NB4 (cell line): ENCODE results near the gene ZNF688.
A peak's percentile ranks its signal among the peaks of the same experiment; 100 is the strongest.
"Not testable (repeated sequence)": the region's sequence is repeated elsewhere in the genome, so short reads cannot be mapped to it uniquely, and the experiment has no call there.

ENCODE experiments used
- DNase-seq: peaks from one replicate; pipeline ENCODE4 v3.0.0; 2010; ENCODE audit warnings: low read depth
- H3K4me3 ChIP-seq: one replicate; pipeline ENCODE4 v1.5.1; 2011; ENCODE audit warnings: mild to moderate bottlenecking, low read depth, low read length, moderate library complexity
- MYC ChIP-seq: IDR thresholded peaks from 2 replicates; pipeline ENCODE4 v1.6.1; 2011; ENCODE audit warnings: low read depth, low read length
- POLR2A ChIP-seq: IDR thresholded peaks from 2 replicates; pipeline ENCODE4 v1.6.1; 2011; ENCODE audit warnings: mild to moderate bottlenecking; ENCODE audit not compliant: insufficient read length; ENCODE audit errors: extremely low read depth
- TF ChIP-seq, protein P1 (sequence below): IDR thresholded peaks from one replicate; pipeline ENCODE4 v1.5.1; 2012; ENCODE audit warnings: low read depth, low read length
- TF ChIP-seq, protein P2 (sequence below): IDR thresholded peaks from 2 replicates; pipeline ENCODE4 v1.6.1; 2011; ENCODE audit warnings: low read depth, low read length

The ZNF688 gene

DNA sequence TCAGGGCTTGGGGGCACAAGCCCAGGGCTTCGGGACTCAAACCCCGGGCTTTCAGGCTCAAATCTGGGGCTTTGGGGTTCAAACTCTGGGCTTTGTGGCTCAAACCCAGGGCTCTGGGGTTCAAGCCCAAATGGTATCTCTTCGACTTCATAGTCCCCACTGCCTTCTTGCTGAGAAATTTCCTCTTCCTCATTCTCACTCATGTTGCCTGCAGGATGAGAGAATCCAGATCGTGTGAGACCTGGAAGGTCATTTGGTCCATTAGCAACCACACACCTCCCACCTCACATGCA lies 45.7 kb downstream of the ZNF688 start:
- no peak for DNase-seq
- H3K4me3 ChIP-seq, result peak overlapping the region; percentile 68
- TF ChIP-seq MYC (peak; percentile 33; the same call in 1 of the 2 replicates), POLR2A (no peak)
- TF ChIP-seq, protein P1, sequence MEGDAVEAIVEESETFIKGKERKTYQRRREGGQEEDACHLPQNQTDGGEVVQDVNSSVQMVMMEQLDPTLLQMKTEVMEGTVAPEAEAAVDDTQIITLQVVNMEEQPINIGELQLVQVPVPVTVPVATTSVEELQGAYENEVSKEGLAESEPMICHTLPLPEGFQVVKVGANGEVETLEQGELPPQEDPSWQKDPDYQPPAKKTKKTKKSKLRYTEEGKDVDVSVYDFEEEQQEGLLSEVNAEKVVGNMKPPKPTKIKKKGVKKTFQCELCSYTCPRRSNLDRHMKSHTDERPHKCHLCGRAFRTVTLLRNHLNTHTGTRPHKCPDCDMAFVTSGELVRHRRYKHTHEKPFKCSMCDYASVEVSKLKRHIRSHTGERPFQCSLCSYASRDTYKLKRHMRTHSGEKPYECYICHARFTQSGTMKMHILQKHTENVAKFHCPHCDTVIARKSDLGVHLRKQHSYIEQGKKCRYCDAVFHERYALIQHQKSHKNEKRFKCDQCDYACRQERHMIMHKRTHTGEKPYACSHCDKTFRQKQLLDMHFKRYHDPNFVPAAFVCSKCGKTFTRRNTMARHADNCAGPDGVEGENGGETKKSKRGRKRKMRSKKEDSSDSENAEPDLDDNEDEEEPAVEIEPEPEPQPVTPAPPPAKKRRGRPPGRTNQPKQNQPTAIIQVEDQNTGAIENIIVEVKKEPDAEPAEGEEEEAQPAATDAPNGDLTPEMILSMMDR, result no peak
- TF ChIP-seq, protein P2, sequence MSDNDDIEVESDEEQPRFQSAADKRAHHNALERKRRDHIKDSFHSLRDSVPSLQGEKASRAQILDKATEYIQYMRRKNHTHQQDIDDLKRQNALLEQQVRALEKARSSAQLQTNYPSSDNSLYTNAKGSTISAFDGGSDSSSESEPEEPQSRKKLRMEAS, result peak; percentile 71

DNA sequence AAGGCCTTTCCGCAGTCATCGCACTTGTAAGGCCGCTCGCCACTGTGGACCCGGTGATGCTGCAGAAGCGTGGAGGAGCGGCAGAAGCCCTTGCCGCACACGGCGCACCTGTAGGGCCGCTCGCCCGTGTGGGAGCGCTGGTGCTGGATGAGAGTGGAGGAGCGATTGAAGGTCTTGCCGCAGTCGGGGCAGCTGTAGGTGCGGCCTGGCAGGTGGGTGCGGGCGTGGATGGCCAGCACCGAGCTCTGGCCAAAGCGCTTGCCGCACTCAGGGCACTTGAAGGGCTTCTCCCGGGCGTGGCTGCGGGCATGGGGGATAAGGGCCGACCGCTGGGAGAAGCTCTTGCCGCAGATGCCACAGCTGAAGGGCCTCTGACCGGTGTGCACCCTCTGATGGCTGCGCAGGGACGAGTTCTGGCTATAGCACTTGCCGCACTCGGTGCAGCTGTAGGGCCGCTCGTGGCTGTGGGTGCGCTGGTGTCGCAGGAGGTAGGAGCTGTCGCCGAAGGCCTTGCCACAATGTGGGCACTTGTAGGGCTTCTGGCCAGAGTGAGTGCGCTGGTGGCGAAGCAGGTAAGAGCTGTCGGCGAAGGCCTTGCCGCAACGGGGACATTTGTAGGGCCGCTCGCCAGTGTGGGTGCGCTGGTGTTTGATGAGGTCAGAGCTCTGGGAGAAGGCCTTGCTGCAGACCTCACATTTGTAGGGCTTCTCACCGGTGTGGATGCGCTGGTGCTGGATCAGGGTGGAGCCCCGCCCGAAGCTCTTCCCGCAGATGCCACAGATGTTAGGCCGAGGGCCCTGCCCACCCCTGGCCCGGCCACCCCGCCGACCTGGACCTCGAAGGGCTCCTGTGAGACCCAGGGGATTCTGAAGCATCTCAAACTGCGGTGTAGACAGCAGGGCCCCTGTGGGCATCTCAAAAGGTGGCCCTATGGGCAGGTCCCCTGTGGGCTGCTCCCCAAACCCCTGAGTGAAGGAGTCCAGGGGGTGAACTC lies 46.6 kb downstream of the ZNF688 start:
- no peak for DNase-seq

GRCh38 chr16:30523768-30524574 lies 47.5 kb downstream of the ZNF688 start:
- TF ChIP-seq MYC (no peak), POLR2A (no peak)
- TF ChIP-seq, protein P1, result no peak
- TF ChIP-seq, protein P2, result no peak
- DNase-seq, result peak; percentile 34
- H3K4me3 ChIP-seq, result no peak overlapping the region

More for the DNA sequence above, 46.6 kb downstream of the ZNF688 start:
- peak overlapping the region; percentile 68 for H3K4me3 ChIP-seq
- TF ChIP-seq, protein P2, result no peak
- TF ChIP-seq POLR2A (no peak), MYC (no peak)
- TF ChIP-seq, protein P1, result no peak

DNA sequence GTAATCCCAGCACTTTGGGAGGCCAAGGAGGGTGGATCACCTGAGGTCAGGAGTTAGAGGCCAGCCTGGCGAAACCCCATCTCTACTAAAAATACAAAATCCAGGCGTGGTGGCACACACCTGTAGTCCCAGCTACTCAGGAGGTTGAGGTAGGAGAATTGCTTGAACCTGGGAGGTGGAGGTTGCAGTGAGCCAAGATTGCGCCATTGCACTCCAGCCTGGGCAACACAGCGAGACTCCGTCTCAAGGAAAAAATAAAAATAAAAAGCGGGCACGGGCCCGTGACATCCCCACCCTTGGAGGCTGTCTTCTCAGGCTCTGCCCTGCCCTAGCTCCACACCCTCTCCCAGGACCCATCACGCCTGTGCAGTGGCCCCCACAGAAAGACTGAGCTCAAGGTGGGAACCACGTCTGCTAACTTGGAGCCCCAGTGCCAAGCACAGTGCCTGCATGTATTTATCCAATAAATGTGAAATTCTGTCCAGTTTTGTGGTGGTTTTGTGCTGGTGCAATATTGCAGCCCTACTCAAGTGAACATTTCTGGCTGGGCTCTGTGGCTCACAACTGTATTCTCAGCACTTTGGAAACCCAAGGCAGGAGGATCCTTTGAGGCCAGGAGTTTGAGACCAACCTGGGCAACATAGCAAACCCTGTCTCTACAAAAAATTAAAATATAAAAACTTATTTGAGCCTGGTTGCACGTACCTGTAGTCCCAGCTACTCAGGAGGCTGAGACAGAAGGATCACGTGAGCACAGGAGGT lies 48.6 kb downstream of the ZNF688 start:
- not testable (repeated sequence) for DNase-seq, H3K4me3 ChIP-seq

DNA sequence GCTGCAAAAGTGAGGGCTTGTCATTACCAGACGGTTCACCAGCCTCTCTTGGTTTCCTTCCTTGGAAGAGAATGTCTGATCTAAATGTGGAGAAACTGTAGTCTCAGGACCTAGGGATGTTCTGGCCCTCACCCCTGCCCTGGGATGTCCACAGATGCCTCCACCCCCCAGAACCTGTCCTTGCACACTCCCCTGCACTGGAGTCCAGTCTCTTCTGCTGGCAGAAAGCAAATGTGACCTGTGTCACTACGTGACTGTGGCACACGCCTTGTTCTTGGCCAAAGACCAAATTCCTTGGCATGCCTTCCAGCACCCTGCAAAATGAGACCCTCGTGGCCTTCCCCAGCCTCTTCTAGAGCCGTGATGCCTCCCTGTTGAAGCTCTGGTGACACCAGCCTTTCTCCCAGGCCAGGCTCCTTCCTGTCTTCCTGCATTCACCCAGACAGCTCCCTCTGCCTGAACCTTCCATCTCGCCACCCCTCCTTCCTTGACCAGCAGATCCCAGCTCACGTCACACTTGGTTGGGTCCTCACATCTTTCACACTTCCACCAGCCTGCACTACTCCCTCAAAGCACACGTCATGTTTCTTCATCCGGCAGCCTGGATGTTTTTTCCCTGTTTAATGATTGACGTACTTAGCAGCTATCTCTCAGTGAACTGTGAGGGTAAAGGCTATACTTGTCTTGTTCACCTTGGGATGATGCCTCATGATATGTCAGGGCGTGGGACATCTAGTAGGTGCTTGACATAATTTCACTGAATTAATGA lies 49.5 kb downstream of the ZNF688 start:
- H3K4me3 ChIP-seq, result no peak overlapping the region
- TF ChIP-seq POLR2A, result no peak
- TF ChIP-seq MYC, result no peak
- TF ChIP-seq, protein P1, result no peak
- TF ChIP-seq, protein P2, result no peak
- no peak for DNase-seq
